Dendritic cell treated with granulocyte-macrophage colony-stimulating factor and Interleukin-4, amounts not matched to agents 40 ng/mL and 50 ng/mL, for 4 days (primary cell): ENCODE measurements around the gene AP4B1.

ENCODE experiments used
- H3K27ac Mint-ChIP-seq: one replicate; pipeline ENCODE4 v1.8.0; 2022; ENCODE audit warnings: mild to moderate bottlenecking, mixed read lengths
- H3K27me3 Mint-ChIP-seq: one replicate; pipeline ENCODE4 v1.8.0; 2022; ENCODE audit warnings: mild to moderate bottlenecking, mixed read lengths
- H3K36me3 Mint-ChIP-seq: one replicate; pipeline ENCODE4 v1.8.0; 2022; ENCODE audit warnings: low read depth, mixed read lengths
- H3K4me1 Mint-ChIP-seq: one replicate; pipeline ENCODE4 v1.8.0; 2022; ENCODE audit warnings: low read depth, mixed read lengths
- H3K4me3 Mint-ChIP-seq: one replicate; pipeline ENCODE4 v1.8.0; 2022; ENCODE audit warnings: mild to moderate bottlenecking, moderate library complexity, mixed read lengths
- H3K9me3 Mint-ChIP-seq: one replicate; pipeline ENCODE4 v1.8.0; 2022; ENCODE audit warnings: mixed read lengths
- intact Hi-C: fragments of 100-400 bp; cut with micrococcal nuclease; formaldehyde crosslinking; loops from one replicate; pipeline ENCODE4 v1.15.0; 2022

Gene AP4B1

GRCh38 chr1:113918243-113918642 lies 13.6 kb upstream of the AP4B1 start:
- Mint-ChIP-seq H3K4me1 (peaks cover 11% of the 10 kb centered on the region), H3K27me3 (no peaks in the 10 kb centered on the region), H3K4me3 (no peak overlapping the region), H3K27ac (no peak overlapping the region), H3K9me3 (no peaks in the 10 kb centered on the region), H3K36me3 (peaks cover 25% of the 10 kb centered on the region)
- intact Hi-C loops: no loop called here

DNA sequence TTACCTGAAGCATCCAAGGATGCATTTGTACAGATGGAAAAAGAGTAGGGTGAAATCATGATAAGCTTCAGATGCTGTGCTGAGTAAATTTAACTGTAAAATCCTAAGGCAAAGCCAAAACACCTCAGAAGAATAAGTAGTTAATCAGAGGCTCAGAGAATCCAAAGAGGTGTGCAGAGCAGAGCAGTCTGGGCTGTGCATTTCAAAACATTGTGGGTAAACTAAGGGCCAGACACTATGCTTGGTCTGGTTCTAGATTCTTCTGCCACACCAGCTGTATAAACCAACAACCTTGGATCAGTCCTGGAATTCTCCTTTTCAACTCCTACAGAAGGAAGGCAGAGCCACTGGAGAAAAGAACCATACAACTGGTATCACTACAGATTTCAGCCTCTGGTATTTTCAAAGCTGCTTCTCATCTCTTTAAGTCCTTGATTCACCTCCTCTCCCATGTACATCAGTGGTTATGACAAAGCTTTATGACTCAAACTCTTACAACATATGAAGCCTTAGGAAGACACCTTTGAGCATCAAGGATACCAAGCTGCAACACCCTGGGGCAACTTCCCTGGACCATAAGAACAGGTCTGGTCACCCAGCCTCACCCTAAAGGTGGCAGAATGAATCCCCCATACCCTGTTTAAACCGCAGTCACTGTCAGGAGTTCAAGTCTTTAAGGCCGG lies 12.9 kb upstream of the AP4B1 start:
- intact Hi-C loops: no loop called here
- Mint-ChIP-seq H3K27ac (no peak overlapping the region), H3K36me3 (peaks cover 32% of the 10 kb centered on the region), H3K4me3 (no peak overlapping the region), H3K4me1 (peaks cover 11% of the 10 kb centered on the region), H3K9me3 (no peaks in the 10 kb centered on the region), H3K27me3 (no peaks in the 10 kb centered on the region)

- H3K27ac Mint-ChIP-seq: no peak overlapping the region
- no peaks in the 10 kb centered on the region for H3K9me3 Mint-ChIP-seq
- no peaks in the 10 kb centered on the region for H3K27me3 Mint-ChIP-seq
- peaks cover 38% of the 10 kb centered on the region for H3K36me3 Mint-ChIP-seq
- peaks cover 11% of the 10 kb centered on the region for H3K4me1 Mint-ChIP-seq
- H3K4me3 Mint-ChIP-seq: no peak overlapping the region
- intact Hi-C loops: no loop called here
Observed at GRCh38 chr1:113916974-113917373, 12.4 kb upstream of the AP4B1 start.

DNA sequence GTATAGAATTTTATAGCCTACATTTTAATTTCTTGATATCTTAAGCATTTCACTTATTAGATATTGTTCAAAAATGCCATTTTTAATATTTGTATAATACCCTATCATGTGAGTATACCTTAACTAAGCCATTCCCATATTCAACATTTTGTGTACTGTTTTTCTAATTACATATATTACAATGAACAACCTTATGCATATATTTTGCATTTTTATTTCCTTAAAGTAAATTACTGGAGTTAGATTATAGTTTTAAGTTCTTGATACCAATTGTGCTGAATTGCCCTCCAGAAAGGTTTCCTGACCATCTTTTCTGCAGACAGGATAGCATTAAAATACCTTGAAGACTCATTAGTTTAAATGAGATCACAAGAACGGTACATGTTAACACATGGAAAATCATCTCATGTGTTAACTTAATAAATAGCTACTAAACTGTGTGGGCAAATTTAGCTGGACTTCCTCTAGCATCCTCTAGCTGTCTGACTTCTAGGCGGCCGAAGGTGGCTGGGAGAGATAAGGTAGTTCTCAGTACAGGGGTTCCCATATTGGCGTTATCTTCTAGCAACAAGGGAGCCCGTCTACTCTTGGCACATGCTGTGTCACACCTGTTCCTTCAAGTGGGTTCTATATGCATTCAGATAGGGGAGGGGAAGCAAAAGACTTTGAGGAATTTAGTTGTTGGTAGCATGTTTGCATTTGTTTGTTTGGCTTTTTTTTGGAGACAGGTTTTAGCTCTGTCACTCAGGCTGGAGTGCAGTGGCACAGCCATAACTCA lies 9.5 kb upstream of the AP4B1 start:
- Mint-ChIP-seq H3K27ac (no peak overlapping the region), H3K27me3 (no peaks in the 10 kb centered on the region), H3K9me3 (no peaks in the 10 kb centered on the region), H3K4me3 (no peak overlapping the region), H3K36me3 (peaks cover 64% of the 10 kb centered on the region), H3K4me1 (peaks cover 26% of the 10 kb centered on the region)
- intact Hi-C loops: no loop called here

DNA sequence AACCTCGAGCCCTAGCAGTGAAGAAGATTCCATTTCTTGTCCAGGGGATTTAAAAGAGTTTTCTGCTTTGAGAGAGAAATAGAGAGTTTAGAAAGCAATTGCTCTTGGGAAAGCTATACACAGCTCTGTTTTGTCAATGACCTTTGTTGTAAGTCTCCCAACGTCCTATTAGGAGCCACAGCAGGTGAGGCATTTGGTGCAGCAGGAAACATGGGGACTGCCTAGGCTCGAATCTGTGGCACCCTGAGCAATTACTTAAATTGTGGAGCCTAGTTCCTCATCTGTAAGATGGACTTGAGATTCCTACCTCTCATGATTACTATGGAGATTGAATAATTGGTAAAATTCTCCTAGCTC lies 8.7 kb upstream of the AP4B1 start:
- intact Hi-C loops: no loop called here
- Mint-ChIP-seq H3K27ac (no peak overlapping the region), H3K9me3 (no peaks in the 10 kb centered on the region), H3K27me3 (no peaks in the 10 kb centered on the region), H3K4me3 (no peak overlapping the region), H3K4me1 (peaks cover 33% of the 10 kb centered on the region), H3K36me3 (peaks cover 72% of the 10 kb centered on the region)

GRCh38 chr1:113912594-113913311 lies 8.2 kb upstream of the AP4B1 start:
- Mint-ChIP-seq H3K9me3 (no peaks in the 10 kb centered on the region), H3K36me3 (peaks cover 78% of the 10 kb centered on the region), H3K27me3 (no peaks in the 10 kb centered on the region), H3K27ac (no peak overlapping the region), H3K4me3 (no peak overlapping the region), H3K4me1 (peaks cover 39% of the 10 kb centered on the region)
- intact Hi-C loops: no loop called here

GRCh38 chr1:113905435-113905861 lies 849 bp upstream of the AP4B1 start:
- peaks cover 60% of the 10 kb centered on the region for H3K36me3 Mint-ChIP-seq
- no peaks in the 10 kb centered on the region for H3K27me3 Mint-ChIP-seq
- intact Hi-C loops: loop anchor here (1.0 kb wide), 3 partner anchors 24 to 146 kb away; partner anchors contain the start of genes HIPK1, PHTF1 and RSBN1
- H3K4me3 Mint-ChIP-seq: peak overlapping the region; percentile 97
- peak overlapping the region; percentile 90 for H3K27ac Mint-ChIP-seq
- H3K4me1 Mint-ChIP-seq: peaks cover 66% of the 10 kb centered on the region
- no peaks in the 10 kb centered on the region for H3K9me3 Mint-ChIP-seq

DNA sequence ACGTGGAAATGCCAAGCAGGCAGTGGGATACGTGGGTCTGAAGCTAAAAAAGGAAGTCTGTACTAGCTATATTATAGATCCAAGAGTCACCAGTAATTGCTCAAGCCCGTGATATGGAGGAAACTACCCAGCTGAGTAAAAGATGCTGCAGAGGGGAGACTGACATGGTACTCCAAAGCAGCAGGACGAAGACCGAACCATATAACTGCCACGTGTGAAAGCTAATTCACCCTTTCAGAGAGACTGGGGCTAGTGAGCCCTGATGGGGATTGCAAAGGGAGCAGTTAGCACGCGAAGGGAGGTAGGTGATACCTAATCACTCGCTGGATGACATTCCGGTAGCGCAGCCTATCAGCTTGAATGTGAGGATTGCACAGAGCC lies 316 bp downstream of the AP4B1 start:
- no peaks in the 10 kb centered on the region for H3K9me3 Mint-ChIP-seq
- peaks cover 58% of the 10 kb centered on the region for H3K4me1 Mint-ChIP-seq
- peaks cover 60% of the 10 kb centered on the region for H3K36me3 Mint-ChIP-seq
- peak overlapping the region; percentile 90 for H3K27ac Mint-ChIP-seq
- H3K27me3 Mint-ChIP-seq: no peaks in the 10 kb centered on the region
- intact Hi-C loops: loop anchor here (1.0 to 5.0 kb wide), 2 partner anchors 47 to 69 kb away; no protein-coding TSS in a partner anchor
- peak overlapping the region; percentile 97 for H3K4me3 Mint-ChIP-seq

DNA sequence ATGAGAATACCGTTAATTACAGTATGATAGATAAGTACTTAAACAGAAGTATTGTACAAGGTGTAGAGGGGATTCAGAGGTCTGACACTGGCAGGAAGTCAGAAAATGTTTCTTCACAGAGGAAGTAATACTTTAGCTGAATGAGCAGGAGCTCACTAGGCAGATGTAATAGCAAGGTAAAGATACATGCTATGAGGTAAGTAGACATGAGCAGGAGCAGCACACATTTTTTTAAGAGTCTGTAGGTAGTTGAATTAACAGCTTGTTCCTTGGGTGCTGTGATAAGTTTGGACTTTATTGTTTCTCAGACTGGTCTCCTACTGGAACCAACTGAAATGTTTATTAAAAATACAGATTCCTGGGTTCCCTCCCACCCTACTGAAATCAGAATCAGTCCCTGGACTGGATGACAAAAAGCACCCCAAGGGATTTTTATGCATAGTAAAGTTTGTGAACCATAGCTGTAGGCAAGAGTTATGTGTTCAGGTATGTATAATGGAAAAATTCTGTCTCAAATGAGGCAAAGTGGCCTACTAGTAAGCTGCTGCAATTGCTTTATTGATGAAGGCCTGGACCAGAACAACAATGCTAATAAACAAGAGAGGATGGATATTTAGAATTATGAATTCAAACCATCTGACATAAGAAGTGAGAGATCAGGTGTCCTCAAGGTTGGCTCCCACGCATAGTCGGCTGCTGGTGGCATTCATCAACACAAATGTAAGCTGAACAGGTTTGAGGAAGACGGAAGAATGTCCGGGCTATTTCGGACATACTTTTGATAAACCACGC lies 902 bp downstream of the AP4B1 start:
- Mint-ChIP-seq H3K27me3 (no peaks in the 10 kb centered on the region), H3K36me3 (peaks cover 62% of the 10 kb centered on the region), H3K4me3 (peak overlapping the region; percentile 97), H3K4me1 (peaks cover 61% of the 10 kb centered on the region), H3K27ac (peak overlapping the region; percentile 90), H3K9me3 (no peaks in the 10 kb centered on the region)
- intact Hi-C loops: loop anchor here (1.0 to 5.0 kb wide), 2 partner anchors 46 to 68 kb away; no protein-coding TSS in a partner anchor

GRCh38 chr1:113901191-113901590 lies 3.4 kb downstream of the AP4B1 start:
- Mint-ChIP-seq H3K36me3 (peaks cover 65% of the 10 kb centered on the region), H3K4me3 (no peak overlapping the region), H3K9me3 (no peaks in the 10 kb centered on the region), H3K27ac (no peak overlapping the region), H3K27me3 (no peaks in the 10 kb centered on the region), H3K4me1 (peaks cover 46% of the 10 kb centered on the region)
- intact Hi-C loops: loop anchor here (5.0 kb wide), 1 partner anchor 44 kb away; no protein-coding TSS in a partner anchor

GRCh38 chr1:113899111-113899510 lies 5.5 kb downstream of the AP4B1 start:
- intact Hi-C loops: no loop called here
- Mint-ChIP-seq H3K4me3 (no peak overlapping the region), H3K36me3 (peaks cover 72% of the 10 kb centered on the region)

DNA sequence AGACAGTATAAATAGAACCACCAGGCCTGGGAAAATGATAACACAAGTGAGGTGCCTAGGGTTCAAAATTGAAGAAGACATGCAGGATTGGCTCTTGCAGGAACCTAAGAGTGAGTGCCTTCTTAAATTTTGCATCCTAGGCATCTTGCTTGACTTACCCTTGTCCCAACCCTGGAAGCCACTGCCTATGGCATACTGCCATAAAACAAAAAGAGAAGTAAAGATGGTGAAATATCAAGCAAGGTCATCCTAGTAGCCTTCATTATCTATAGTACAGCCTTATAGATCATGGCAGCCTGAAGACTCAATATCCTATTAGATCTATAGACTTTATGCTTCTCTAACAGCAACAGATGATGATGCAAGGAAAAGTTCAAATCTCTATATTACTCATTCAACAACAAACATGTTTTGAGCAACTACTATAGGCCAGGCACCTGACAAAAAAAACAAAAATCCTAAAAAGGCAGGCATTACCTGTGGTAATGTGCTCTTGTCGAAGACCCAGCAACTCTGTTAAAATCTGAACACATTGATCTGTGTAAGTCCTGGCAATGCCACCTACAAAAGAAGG lies 6.3 kb downstream of the AP4B1 start:
- Mint-ChIP-seq H3K9me3 (no peaks in the 10 kb centered on the region), H3K27ac (no peak overlapping the region), H3K4me1 (peaks cover 34% of the 10 kb centered on the region), H3K36me3 (peaks cover 74% of the 10 kb centered on the region), H3K27me3 (no peaks in the 10 kb centered on the region), H3K4me3 (no peak overlapping the region)
- intact Hi-C loops: no loop called here

More at GRCh38 chr1:113899111-113899510, 5.5 kb downstream of the AP4B1 start:
- H3K27ac Mint-ChIP-seq: no peak overlapping the region
- H3K4me1 Mint-ChIP-seq: peaks cover 42% of the 10 kb centered on the region
- H3K27me3 Mint-ChIP-seq: no peaks in the 10 kb centered on the region
- no peaks in the 10 kb centered on the region for H3K9me3 Mint-ChIP-seq

GRCh38 chr1:113895961-113896360 lies 8.6 kb downstream of the AP4B1 start:
- Mint-ChIP-seq H3K36me3 (peaks cover 71% of the 10 kb centered on the region), H3K27me3 (no peaks in the 10 kb centered on the region), H3K4me3 (no peak overlapping the region), H3K9me3 (no peaks in the 10 kb centered on the region), H3K4me1 (peaks cover 16% of the 10 kb centered on the region), H3K27ac (no peak overlapping the region)
- intact Hi-C loops: no loop called here
